HG02885 (cell line): ENCODE data around the gene GLIS1.

Experiments used
- ATAC-seq: cut with Tn5 transposase; IDR thresholded peaks from one replicate; pipeline ENCODE4 v1.9.1; 2021; ENCODE audit warnings: mild to moderate bottlenecking; ENCODE audit not compliant: unreplicated experiment, poor library complexity

The GLIS1 gene

GRCh38 chr1:53601867-53602775 lies 136.8 kb downstream of the GLIS1 start:
- ATAC-seq: no peak

- no peak for ATAC-seq
Observed at GRCh38 chr1:53601031-53601745, 137.8 kb downstream of the GLIS1 start.

- no peak for ATAC-seq
Observed at GRCh38 chr1:53600561-53600960, 138.4 kb downstream of the GLIS1 start.

- ATAC-seq: no peak
Observed at GRCh38 chr1:53600001-53600400, 139.0 kb downstream of the GLIS1 start.

GRCh38 chr1:53599481-53599880 lies 139.5 kb downstream of the GLIS1 start:
- no peak for ATAC-seq

GRCh38 chr1:53598966-53599365 lies 140.0 kb downstream of the GLIS1 start:
- no peak for ATAC-seq

- ATAC-seq: no peak
Observed at GRCh38 chr1:53595906-53596305, 143.1 kb downstream of the GLIS1 start.

- no peak for ATAC-seq
Observed at GRCh38 chr1:53594391-53595180, 144.4 kb downstream of the GLIS1 start.

- no peak for ATAC-seq
Observed at GRCh38 chr1:53593758-53594380, 145.1 kb downstream of the GLIS1 start.

- no peak for ATAC-seq
Observed at GRCh38 chr1:53592985-53593757, 145.8 kb downstream of the GLIS1 start.

GRCh38 chr1:53592521-53592982 lies 146.4 kb downstream of the GLIS1 start:
- no peak for ATAC-seq

GRCh38 chr1:53591924-53592323 lies 147.0 kb downstream of the GLIS1 start:
- ATAC-seq: no peak

- no peak for ATAC-seq
Observed at GRCh38 chr1:53590531-53591515, 148.1 kb downstream of the GLIS1 start.

- ATAC-seq: no peak
Observed at GRCh38 chr1:53590104-53590503, 148.9 kb downstream of the GLIS1 start.

GRCh38 chr1:53589043-53589887 lies 149.7 kb downstream of the GLIS1 start:
- ATAC-seq: no peak

- ATAC-seq: no peak
Observed at GRCh38 chr1:53588053-53588779, 150.7 kb downstream of the GLIS1 start.
